DOHH2 (cell line): ENCODE data around the gene CBL.
"Not testable (repeated sequence)": the region's sequence is repeated elsewhere in the genome, so short reads cannot be mapped to it uniquely, and the experiment has no call there.

ENCODE experiments used
- CTCF ChIP-seq: fragments of 200-600 bp; sonication (generic); IDR thresholded peaks from one replicate; pipeline ENCODE4 v1.5.1; 2014; ENCODE audit warnings: antibody characterized with exemption, mild to moderate bottlenecking, low read depth, low read length; ENCODE audit not compliant: poor library complexity, severe bottlenecking
- EZH2phosphoT487 ChIP-seq: fragments of 200-600 bp; sonication (generic); IDR thresholded peaks from 2 replicates; pipeline ENCODE4 v1.6.1; 2017; ENCODE audit warnings: borderline replicate concordance, mild to moderate bottlenecking, antibody characterized with exemption, low read length, moderate library complexity, mixed read lengths

GRCh38 chr11:119184399-119184798, 21.7 kb upstream of the CBL start:
- not testable (repeated sequence) for TF ChIP-seq EZH2phosphoT487, CTCF
